Pons (tissue), 1 donor: ENCODE measurements around the gene MARK3.

ENCODE experiments used
- DNase-seq: peaks from one replicate; pipeline ENCODE4 v3.0.0-alpha.2; 2016; ENCODE audit warnings: low spot score

Gene MARK3

GRCh38 chr14:103527408-103528145, 142.4 kb downstream of the MARK3 start:
- DNase-seq, result no peak

DNA sequence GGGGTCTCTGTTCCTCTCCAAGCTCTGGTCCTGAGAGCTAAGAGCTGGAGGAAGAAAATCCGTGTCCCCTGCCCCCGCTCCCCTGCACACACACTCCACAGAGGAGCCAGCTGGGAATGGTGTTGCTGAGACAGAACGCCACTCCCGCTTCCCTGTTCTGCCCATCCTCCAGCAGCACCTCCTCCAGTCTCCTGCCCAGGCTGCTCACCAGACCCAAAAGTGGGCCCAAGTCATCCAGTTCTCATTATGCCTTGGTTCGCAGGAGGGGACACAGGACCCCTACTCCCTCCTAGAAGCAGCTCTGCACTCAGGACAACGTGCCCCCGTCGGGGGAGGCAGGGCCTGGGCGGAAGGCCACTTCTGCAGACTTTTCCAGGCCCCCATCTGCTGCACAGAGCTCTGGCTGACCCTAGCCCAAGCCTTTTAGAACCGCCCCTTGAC, 143.0 kb downstream of the MARK3 start:
- DNase-seq, result no peak

DNA sequence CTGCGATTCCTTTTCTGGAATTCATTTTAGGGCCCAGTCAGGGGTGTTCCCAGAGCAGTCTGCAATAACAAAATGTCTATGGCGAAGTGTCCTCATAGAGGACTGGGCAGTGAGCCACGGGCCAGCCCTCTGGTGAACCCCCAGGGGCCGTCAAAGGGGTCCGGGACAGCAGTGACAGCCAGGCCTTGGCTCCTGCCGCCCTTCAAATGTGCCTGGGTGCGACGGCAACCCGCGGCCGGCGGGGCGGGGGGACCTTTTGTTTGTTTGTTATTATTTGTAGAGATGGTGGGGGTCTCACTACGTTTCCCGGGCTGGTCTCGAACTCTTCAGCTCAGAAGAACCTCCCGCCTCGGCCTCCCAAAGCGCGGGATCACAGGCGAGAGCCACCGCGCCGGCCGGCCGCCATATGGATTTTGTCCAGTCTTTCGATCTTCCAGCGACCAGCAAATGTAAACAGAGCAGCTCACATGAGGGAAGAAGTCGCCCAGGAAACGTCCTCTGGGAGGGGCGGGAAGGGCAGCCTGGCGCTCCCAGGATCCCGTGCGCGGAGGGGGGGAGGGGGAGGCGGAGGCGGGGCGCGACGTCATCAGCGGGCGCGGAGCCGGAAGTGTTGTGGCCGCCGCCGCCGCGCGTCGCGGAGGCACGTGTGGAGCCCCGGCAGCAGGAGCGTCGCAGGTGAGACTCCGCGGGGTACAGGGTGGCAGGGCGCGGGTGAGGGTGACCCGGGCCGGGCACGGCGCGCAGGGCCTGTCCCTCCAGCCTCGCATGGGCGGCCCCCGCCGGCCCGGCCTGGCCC, 143.6 kb downstream of the MARK3 start, which contains the start of gene TRMT61A:
Gene TRMT61A, plus strand, starts transcription at position 610 of the 796 bp plus-strand sequence. CDS start 783 bp downstream, outside the sequence.
- DNase-seq, result peak; percentile 89

DNA sequence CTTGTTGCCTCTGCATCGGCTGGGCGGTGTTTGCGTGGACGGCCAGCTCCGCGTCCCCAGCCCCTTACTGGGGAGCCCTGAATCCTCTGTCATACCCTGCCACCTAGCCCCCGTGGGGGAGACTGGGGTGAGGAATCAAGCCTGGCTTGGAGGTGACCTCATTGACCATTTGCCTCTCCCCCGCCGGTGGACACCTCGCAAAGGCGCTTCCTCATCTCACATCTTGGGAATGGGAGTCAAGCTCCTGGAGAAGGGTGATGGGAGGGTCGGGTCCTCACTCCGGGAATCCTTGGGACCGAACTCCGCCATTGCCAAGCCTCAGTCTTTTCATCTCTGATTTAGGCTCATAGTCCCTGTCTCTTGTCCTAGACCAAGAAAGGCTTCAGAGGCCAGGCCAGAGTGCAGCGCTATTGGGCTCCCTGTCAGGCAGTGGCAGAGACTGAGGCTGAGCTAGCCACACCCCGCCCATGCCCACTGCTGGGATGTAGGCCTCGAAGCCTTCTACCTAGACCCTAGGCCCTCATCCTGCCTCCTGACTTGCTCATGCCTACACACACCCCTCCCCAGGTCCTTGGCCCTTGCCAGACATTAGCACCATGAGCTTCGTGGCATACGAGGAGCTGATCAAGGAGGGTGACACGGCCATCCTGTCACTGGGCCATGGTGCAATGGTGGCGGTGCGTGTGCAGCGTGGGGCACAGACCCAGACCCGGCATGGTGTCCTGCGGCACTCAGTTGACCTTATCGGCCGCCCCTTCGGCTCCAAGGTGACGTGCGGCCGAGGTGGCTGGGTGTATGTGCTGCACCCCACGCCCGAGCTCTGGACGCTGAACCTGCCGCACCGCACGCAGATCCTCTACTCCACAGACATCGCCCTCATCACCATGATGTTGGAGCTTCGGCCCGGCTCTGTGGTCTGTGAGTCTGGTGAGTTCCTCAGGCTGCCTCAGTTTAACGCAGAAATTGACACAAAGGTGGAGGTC, 144.5 kb downstream of the MARK3 start:
- no peak for DNase-seq

GRCh38 chr14:103530390-103530789, 145.2 kb downstream of the MARK3 start:
- DNase-seq, result no peak

DNA sequence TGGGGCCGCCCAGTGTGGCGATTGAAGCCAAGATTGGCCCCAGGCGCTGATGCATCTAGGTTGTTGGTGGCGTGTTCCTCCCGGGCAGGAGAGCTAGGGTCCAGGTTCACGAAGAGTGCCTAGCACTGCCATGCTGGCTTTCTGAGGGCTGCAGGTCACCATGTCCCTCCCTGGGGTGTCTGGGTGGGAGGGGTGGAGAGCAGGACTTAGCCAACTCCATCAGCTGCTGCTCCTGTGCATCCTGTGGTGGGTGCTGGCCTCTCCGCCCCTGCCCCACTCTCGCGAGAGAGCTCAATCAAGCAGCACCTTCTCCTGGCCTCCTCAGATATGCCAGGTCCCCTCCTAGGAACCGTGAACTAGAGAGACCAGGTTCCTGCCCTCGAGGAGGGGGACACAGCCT, 145.6 kb downstream of the MARK3 start:
- no peak for DNase-seq

GRCh38 chr14:103531421-103532215, 146.4 kb downstream of the MARK3 start:
- no peak for DNase-seq

DNA sequence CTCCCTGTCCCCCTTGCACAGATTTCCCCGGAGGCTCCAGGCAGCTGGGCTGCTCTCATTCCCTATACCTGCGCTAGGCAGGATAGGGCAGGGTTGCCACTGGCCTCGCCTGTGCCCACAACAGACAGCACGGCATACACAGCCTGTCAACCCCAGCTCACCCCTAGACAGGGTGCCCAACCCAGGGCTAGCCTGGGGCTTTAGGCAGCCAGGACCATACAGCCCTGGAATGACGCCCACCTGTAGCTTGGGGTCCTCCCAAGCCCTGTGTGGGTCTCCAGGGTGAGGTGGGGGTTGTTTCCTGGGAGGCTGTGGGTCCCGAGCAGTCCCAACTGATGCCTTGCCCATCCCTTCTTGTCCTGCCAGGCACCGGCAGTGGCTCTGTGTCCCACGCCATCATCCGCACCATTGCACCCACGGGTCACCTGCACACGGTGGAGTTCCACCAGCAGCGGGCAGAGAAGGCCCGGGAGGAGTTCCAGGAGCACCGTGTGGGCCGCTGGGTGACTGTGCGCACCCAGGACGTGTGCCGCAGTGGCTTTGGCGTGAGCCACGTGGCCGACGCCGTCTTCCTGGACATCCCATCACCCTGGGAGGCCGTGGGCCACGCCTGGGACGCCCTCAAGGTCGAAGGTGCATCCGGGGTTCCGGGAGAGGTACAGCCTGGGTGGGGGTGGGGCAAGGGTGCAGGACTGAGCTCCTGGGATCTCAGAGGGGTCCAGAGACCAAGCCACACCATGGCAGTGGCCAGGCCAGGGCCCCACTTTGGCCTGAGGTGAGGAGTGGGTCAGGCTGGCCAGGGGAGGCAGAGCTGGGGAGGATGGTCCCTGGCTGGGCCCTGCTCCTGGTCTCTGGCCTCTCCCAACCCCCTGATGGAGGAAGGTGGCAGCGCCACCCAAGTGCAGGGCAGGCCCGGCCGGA, 147.3 kb downstream of the MARK3 start:
- no peak for DNase-seq

DNA sequence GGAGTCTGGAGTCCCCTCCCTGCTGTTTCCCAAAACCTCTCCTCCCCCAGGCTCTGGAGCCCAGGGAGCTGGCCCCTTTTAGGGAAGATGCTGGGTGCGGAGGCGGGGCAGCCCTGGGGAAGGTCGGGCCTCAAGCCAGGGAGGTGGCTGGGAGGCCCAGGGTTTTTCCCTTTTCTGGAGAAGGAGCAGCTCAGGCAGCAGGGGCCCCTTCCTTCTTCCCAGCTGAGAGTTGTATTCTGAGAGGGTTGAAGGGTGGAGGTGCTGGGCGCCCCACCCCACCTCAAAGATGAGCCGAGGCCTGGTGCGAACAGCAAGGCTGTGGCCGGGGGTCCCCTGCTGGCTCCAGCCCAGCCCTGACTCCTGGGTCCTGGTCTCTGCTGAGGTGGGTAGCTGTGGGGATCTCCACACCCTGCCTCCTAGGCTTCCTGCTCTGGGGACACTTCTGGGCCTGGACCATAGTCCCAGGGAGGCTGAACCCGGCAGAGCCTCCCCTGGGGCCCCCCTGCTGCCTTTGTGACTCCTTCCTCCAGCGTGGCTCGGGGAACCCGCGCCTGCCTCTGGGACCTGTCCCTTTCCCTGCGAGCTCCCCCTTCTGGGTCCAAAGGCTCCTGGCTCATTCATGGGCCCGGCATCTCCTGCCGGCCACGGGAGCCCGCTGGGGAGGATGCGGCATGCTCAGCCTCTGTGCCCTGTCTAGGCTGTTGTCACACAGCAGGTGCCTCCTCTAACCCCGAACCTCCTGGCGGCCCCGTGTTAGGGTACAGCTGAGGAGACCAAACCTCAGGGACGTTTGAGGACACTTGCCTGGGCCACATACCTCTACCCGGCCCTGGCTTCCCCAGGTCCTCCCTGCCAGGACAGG, 148.2 kb downstream of the MARK3 start:
- no peak for DNase-seq

DNA sequence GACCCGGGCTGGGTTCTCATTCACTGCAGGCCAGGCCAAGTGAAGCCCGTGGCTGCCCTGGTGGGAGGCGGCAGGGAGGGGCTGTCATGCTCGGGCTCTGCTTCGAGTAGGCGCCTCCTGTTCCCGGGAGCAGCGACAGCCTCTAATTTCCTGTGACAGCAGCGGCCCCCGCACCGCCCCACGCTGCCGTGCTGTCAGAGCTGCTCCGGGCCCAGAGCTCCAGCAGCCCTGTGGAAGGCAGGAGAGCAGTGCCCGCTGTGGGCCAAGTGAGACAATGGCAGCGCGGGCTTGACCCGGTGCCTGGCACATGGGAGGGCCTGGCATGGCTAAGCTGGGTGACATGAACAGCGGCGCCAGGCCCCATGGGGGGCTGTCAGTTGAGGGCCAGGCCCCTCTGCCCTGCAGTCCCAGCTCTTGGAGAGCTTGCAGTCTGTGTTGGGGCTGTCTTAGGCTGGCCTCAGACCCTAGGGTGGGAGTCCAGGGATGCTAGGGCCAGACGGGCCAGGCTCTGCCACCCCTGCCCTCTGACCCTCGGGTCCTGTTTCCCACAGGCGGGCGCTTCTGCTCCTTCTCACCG, 148.9 kb downstream of the MARK3 start:
- DNase-seq, result no peak

DNA sequence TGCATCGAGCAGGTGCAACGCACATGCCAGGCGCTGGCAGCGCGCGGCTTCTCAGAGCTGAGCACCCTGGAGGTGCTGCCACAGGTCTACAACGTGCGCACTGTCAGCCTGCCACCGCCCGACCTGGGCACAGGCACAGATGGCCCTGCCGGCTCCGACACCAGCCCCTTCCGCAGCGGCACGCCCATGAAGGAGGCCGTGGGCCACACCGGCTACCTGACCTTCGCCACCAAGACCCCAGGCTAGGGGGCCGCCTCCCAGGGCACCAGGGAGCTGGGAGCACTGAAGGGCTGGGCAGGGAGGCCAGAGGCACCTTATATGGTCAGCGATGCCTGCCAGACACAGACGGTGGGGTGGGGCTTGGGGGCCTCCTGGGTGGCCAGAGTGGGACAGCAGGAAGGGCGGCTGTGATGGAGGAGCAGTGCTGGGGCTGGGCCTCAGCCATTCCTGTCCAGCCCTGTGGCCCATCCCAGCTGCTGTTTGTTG, 149.4 kb downstream of the MARK3 start:
- DNase-seq, result no peak

- DNase-seq, result no peak
Measured at GRCh38 chr14:103535081-103535890, 150.1 kb downstream of the MARK3 start.

- DNase-seq, result no peak
Measured at GRCh38 chr14:103535891-103536565, 150.8 kb downstream of the MARK3 start.

- DNase-seq, result no peak
Measured at GRCh38 chr14:103536693-103537092, 151.5 kb downstream of the MARK3 start.

GRCh38 chr14:103537175-103537990, 152.2 kb downstream of the MARK3 start:
- no peak for DNase-seq
